Thyroid gland (tissue), 4 donors: ENCODE results near the gene PDE8B.

Experiments used
- POLR2A ChIP-seq, 2 donors: fragments of 450-650 bp; IDR thresholded peaks; one replicate each; pipeline ENCODE4 v1.6.1; 2017; ENCODE audit warnings: antibody characterized with exemption in 2 of 2, mild to moderate bottlenecking in 2 of 2, moderate library complexity in 1 of 2
- TF ChIP-seq, protein P1 (sequence below), 6 experiments: fragments of 200-600 bp in 3 of 6; fragments of 450-650 bp in 3 of 6; sonication (generic) in 3 of 6; IDR thresholded peaks; one replicate each; pipeline ENCODE4 v1.5.1; 2016 to 2019; ENCODE audit warnings: antibody characterized with exemption in 6 of 6, mild to moderate bottlenecking in 2 of 6, inconsistent platforms in 1 of 6, moderate library complexity in 1 of 6

DNA sequence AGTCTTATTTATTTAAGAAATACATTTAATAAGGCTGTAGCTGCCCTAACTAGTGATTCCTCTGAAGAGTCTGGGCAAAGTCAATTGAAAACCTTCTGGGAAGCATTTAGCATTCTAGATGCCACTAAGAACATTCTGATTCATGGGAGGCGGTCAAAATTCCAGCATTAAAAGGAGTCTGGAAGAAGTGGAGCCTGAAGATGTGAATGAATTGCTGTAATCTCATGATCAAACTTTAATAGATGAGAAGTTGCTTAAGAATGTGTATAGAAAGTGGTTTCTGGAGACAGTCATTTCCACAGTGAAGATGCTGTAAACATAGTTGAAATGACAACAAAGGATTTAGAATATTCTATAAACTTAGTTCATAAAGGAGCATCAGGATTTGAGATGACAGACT lies 220.2 kb downstream of the PDE8B start:
- TF ChIP-seq, protein P1, sequence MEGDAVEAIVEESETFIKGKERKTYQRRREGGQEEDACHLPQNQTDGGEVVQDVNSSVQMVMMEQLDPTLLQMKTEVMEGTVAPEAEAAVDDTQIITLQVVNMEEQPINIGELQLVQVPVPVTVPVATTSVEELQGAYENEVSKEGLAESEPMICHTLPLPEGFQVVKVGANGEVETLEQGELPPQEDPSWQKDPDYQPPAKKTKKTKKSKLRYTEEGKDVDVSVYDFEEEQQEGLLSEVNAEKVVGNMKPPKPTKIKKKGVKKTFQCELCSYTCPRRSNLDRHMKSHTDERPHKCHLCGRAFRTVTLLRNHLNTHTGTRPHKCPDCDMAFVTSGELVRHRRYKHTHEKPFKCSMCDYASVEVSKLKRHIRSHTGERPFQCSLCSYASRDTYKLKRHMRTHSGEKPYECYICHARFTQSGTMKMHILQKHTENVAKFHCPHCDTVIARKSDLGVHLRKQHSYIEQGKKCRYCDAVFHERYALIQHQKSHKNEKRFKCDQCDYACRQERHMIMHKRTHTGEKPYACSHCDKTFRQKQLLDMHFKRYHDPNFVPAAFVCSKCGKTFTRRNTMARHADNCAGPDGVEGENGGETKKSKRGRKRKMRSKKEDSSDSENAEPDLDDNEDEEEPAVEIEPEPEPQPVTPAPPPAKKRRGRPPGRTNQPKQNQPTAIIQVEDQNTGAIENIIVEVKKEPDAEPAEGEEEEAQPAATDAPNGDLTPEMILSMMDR (IDR thresholded peaks at IDR 0.05) = no peak
- TF ChIP-seq POLR2A (IDR thresholded peaks at IDR 0.05) = no peak
